Esophagus (tissue), 2 donors: Measurements from ENCODE around the gene YAP1. TPM values are rescaled to one million over a fixed set of nuclear protein-coding genes. Genes with fewer than 3 reads are reported as not detected.

ENCODE experiments used
- H3K27ac ChIP-seq, 2 donors: one replicate each; pipeline ENCODE4 v1.5.1; 2013; ENCODE audit warnings: low read depth in 2 of 2, mild to moderate bottlenecking in 2 of 2, inconsistent platforms in 1 of 2, low read length in 1 of 2, moderate library complexity in 1 of 2
- H3K27me3 ChIP-seq, 2 donors: one replicate each; pipeline ENCODE4 v1.6.1; 2013; ENCODE audit warnings: low read length in 2 of 2, control low read depth in 1 of 2, mild to moderate bottlenecking in 1 of 2; ENCODE audit not compliant: insufficient read depth in 2 of 2, control insufficient read depth in 1 of 2
- H3K36me3 ChIP-seq, 2 donors: one replicate each; pipeline ENCODE4 v1.6.1; 2013; ENCODE audit warnings: low read length in 1 of 2; ENCODE audit not compliant: control insufficient read depth in 2 of 2, insufficient read depth in 2 of 2
- H3K4me1 ChIP-seq, 2 donors: one replicate each; pipeline ENCODE4 v1.6.1; 2013; ENCODE audit warnings: low read length in 1 of 2; ENCODE audit not compliant: control insufficient read depth in 2 of 2, insufficient read depth in 2 of 2
- H3K4me3 ChIP-seq, 2 donors: one replicate each; pipeline ENCODE4 v1.5.1; 2013; ENCODE audit warnings: low read length in 2 of 2, mild to moderate bottlenecking in 2 of 2, low read depth in 1 of 2, moderate library complexity in 1 of 2
- H3K9me3 ChIP-seq, 2 donors: one replicate each; pipeline ENCODE4 v1.6.1; 2013; ENCODE audit warnings: mild to moderate bottlenecking in 2 of 2, low read depth in 1 of 2, low read length in 1 of 2, moderate library complexity in 1 of 2; ENCODE audit not compliant: control insufficient read depth in 2 of 2, insufficient read depth in 1 of 2
- WGBS, 2 donors: extraction: QIAGEN DNeasy Blood & Tissue Kit; methylation state at CpG; one replicate each; pipeline ENCODE4 v1.1.7; 2013; 5-methylcytosine and 5-hydroxymethylcytosine counted together
- polyA plus RNA-seq, 2 donors: library from polyadenylated mRNA; stranded (reverse); fragments of 200-250 nt; gene quantifications; one replicate each; pipeline ENCODE4 v1.2.3, GENCODE V29; 2013
- donor health status: healthy with polysubstance abuse.
- donor health status: Bipolar disorder and iron deficiency.

The YAP1 gene
- polyA plus RNA-seq, 2 donors = 30.6 to 39.5 TPM

- H3K27ac ChIP-seq = no peak overlapping the region
- H3K36me3 ChIP-seq = peaks cover 2 to 3% of the 10 kb centered on the region in 2 donors
- H3K4me3 ChIP-seq = no peak overlapping the region
- no peaks in the 10 kb centered on the region for H3K27me3 ChIP-seq
- H3K9me3 ChIP-seq = no peaks in the 10 kb centered on the region
- WGBS, 2 donors = 78% methylated on average over 3 of the region's 3 CpGs
- H3K4me1 ChIP-seq = no peaks in the 10 kb centered on the region
These were observed 92.7 kb downstream of the YAP1 start for GRCh38 chr11:102202972-102203371.

GRCh38 chr11:102204174-102204573 lies 93.9 kb downstream of the YAP1 start:
- no peaks in the 10 kb centered on the region for H3K27me3 ChIP-seq
- H3K4me3 ChIP-seq = no peak overlapping the region
- 47 to 48% methylated on average over 2 of the region's 2 CpGs for WGBS, 2 donors
- H3K9me3 ChIP-seq = no peaks in the 10 kb centered on the region
- no peak overlapping the region for H3K27ac ChIP-seq
- peaks cover 2 to 3% of the 10 kb centered on the region in 2 donors for H3K36me3 ChIP-seq
- no peaks in the 10 kb centered on the region for H3K4me1 ChIP-seq

DNA sequence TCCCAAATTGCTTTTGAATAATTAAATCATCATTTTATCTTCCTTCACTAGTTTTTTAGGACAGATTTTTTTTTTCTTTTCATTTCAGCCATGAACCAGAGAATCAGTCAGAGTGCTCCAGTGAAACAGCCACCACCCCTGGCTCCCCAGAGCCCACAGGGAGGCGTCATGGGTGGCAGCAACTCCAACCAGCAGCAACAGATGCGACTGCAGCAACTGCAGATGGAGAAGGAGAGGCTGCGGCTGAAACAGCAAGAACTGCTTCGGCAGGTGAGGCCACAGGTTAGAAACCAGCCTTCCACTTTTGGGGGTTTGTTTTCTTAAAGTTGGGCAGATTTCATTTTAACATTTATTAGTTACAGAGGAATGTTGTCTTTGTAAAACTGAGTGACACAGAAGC lies 95.6 kb downstream of the YAP1 start:
- H3K4me1 ChIP-seq = no peaks in the 10 kb centered on the region
- H3K36me3 ChIP-seq = peaks cover 2 to 3% of the 10 kb centered on the region in 2 donors
- H3K27me3 ChIP-seq = no peaks in the 10 kb centered on the region
- no peak overlapping the region for H3K27ac ChIP-seq
- no peak overlapping the region for H3K4me3 ChIP-seq
- WGBS, 2 donors = 88 to 91% methylated on average over 4 of the region's 4 CpGs
- H3K9me3 ChIP-seq = no peaks in the 10 kb centered on the region

GRCh38 chr11:102208835-102209234 lies 98.6 kb downstream of the YAP1 start:
- Histone ChIP-seq H3K4me3 (no peak overlapping the region), H3K9me3 (no peaks in the 10 kb centered on the region), H3K27ac (no peak overlapping the region), H3K4me1 (no peaks in the 10 kb centered on the region), H3K27me3 (no peaks in the 10 kb centered on the region), H3K36me3 (peaks cover 3 to 5% of the 10 kb centered on the region in 2 donors)
- 82 to 89% methylated on average over 2 of the region's 2 CpGs for WGBS, 2 donors

DNA sequence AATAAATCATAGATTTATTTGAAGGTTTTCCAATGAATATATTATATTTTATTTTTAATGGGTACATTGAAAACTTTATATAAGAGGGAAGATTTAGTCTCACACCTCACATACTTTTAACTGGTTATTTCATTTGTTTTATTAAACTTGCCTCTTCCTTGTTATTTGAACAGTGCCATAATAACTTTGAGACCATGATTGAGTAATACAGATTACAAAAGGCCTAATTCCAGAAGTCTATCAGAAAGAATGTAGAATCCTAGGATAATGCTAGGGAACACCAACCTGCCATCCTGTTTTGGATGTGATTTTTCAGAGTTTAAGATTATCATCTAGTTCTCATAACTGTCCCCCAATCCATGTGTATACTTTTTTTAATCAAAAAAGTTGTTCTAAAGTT lies 104.4 kb downstream of the YAP1 start:
- H3K9me3 ChIP-seq = no peaks in the 10 kb centered on the region
- no peaks in the 10 kb centered on the region for H3K27me3 ChIP-seq
- H3K36me3 ChIP-seq = peaks cover 0 to 3% of the 10 kb centered on the region in 2 donors
- no peak overlapping the region for H3K4me3 ChIP-seq
- no peaks in the 10 kb centered on the region for H3K4me1 ChIP-seq
- no peak overlapping the region for H3K27ac ChIP-seq

GRCh38 chr11:102216433-102217075 lies 106.3 kb downstream of the YAP1 start:
- Histone ChIP-seq H3K27ac (no peak overlapping the region), H3K36me3 (peaks cover 0 to 3% of the 10 kb centered on the region in 2 donors), H3K9me3 (no peaks in the 10 kb centered on the region), H3K4me3 (no peak overlapping the region), H3K4me1 (no peaks in the 10 kb centered on the region), H3K27me3 (no peaks in the 10 kb centered on the region)
- 67 to 68% methylated on average over 2 of the region's 2 CpGs for WGBS, 2 donors

DNA sequence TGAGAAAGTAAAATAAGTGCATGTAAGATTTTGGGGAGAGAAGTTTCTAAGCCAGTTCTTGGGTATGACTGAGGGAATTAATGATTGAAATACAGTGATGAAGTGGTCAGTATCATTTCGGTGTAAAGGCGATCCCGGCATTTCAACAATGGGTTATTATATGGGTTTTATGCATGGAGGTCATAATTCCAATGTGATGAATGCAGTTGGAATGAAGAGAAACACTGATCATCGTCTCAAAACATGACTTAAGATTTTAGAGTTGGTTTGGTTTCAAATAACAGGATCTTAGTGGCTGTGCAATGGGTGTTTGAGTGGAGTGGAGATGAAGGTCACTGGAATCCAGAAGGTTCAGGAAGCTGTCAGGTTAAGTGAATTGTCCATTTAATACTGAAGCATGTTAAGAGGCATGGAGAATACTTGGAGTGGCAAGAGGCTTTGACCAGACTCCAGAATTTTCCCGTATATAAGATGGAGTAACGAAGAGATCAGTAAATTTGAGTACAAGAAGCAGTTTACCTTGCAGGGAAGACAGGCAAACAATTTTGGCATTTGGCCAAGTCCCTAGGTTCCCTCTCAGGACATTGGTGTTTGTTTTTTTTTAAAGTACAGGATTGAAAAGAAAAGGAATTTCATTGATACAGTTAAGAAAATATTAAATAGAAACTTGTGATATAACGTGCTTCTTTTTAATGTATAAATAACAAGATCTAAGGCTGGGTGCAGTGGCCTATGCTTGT lies 110.7 kb downstream of the YAP1 start:
- 81 to 88% methylated on average over 7 of the region's 7 CpGs for WGBS, 2 donors
- Histone ChIP-seq H3K27ac (no peak overlapping the region), H3K36me3 (no peaks in the 10 kb centered on the region), H3K9me3 (no peaks in the 10 kb centered on the region), H3K27me3 (no peaks in the 10 kb centered on the region), H3K4me3 (no peak overlapping the region), H3K4me1 (peaks cover 0 to 3% of the 10 kb centered on the region in 2 donors)

DNA sequence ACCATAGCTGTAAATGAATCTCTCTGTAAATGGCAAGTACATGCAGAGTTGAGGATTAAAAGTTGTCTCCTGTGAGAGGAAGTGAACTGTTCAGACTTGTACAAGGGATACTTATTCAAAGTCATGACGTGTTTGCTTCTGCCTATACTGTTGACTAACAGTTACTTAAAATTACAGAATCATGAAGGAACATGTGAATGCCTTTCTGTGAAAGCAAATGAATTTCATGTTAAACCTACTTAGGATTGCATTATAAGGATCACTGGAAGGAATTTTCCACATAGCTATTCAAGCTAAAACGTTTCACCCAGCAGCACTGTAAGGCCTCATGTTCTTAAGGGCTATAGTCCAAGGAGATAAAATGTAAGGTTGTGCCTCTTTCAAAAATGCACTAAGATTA lies 113.6 kb downstream of the YAP1 start:
- Histone ChIP-seq H3K9me3 (no peaks in the 10 kb centered on the region), H3K4me3 (no peak overlapping the region), H3K27ac (peak overlapping the region in 1 of 2 donors; percentile 80), H3K27me3 (no peaks in the 10 kb centered on the region), H3K4me1 (peaks cover 0 to 4% of the 10 kb centered on the region in 2 donors), H3K36me3 (no peaks in the 10 kb centered on the region)
- 20 to 24% methylated on average over 2 of the region's 2 CpGs for WGBS, 2 donors

DNA sequence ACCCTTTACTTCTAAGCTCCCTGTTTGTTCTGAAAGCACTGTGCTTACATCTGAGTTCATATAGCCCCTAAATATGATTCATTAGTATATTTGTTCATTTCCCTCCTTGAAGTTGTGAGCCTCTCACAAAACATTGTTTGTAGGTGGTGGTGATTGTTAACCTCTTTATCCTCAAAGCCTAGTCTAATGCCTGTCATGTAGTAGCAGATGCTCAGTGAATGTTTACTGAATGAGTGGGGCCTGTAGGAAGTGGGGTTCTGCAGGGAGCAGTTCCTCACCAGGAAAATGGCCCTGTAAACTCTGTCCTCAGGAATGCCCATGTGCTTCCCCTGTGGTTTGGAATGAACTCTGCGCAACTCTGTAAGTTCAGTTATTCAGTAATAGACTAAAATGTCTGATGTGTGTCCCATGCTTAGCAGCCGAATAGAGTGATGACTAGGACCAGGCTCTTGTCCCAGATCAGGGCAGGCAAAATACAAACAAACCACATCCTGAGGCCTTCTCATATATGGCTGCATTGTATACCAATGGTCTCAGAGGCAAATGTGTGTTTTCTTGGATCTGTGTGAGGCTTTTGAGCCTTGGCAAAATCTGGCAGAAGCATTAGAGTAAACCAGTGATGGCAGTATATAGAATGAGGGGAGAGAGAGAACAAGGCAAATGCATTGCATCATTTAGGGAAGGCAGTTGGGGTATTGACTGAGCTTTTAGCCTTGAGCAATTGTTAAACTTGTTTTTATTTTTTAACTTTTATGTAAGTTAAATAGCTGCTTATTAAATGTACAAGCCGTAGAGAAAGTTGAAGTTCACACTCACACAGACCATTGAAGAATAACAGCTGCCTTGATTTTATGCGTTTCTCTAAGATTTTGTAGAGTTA lies 115.7 kb downstream of the YAP1 start:
- 59 to 64% methylated on average over 4 of the region's 4 CpGs for WGBS, 2 donors
- peak overlapping the region; percentile 40 to 65 for H3K27ac ChIP-seq
- peaks cover 0 to 6% of the 10 kb centered on the region in 2 donors for H3K4me1 ChIP-seq
- no peaks in the 10 kb centered on the region for H3K36me3 ChIP-seq
- no peaks in the 10 kb centered on the region for H3K27me3 ChIP-seq
- no peaks in the 10 kb centered on the region for H3K9me3 ChIP-seq
- no peak overlapping the region for H3K4me3 ChIP-seq
